Calu3 (cell line): ENCODE data around the gene ATP6V0B. TPM values are rescaled to one million over a fixed set of nuclear protein-coding genes. Genes with fewer than 3 reads are reported as not detected.
A peak's percentile ranks its signal among the peaks of the same experiment; 100 is the strongest.

ENCODE experiments used
- BruUV-seq: library from RNA; stranded (reverse); fragments of 400-500 nt; replicated peaks from 2 replicates; lab custom pipeline; 2021; lab: Mats Ljungman, UMichigan
- CTCF ChIA-PET: fragments of 300-600 bp; sonication (Branson Sonifier 250); formaldehyde crosslinking; loops from one replicate; lab custom pipeline; 2022; ENCODE audit warnings: antibody characterized with exemption; lab: Charles Lee
- DNase-seq: peaks from one replicate; pipeline ENCODE4 v3.0.0; 2022
- H3K27ac Mint-ChIP-seq: one replicate; pipeline ENCODE4 v1.8.0; 2022; ENCODE audit warnings: mixed read lengths; ENCODE audit not compliant: unreplicated experiment
- H3K27me3 Mint-ChIP-seq: one replicate; pipeline ENCODE4 v1.8.0; 2022; ENCODE audit warnings: mixed read lengths; ENCODE audit not compliant: unreplicated experiment
- H3K36me3 Mint-ChIP-seq: one replicate; pipeline ENCODE4 v1.8.0; 2022; ENCODE audit warnings: mild to moderate bottlenecking, moderate library complexity, mixed read lengths; ENCODE audit not compliant: insufficient read depth, unreplicated experiment
- H3K4me1 Mint-ChIP-seq: one replicate; pipeline ENCODE4 v1.8.0; 2022; ENCODE audit warnings: mild to moderate bottlenecking, low read depth, mixed read lengths; ENCODE audit not compliant: unreplicated experiment
- H3K4me3 Mint-ChIP-seq: one replicate; pipeline ENCODE4 v1.8.0; 2022; ENCODE audit warnings: mild to moderate bottlenecking, low read depth, moderate library complexity, mixed read lengths; ENCODE audit not compliant: unreplicated experiment
- H3K9me3 Mint-ChIP-seq: one replicate; pipeline ENCODE4 v1.8.0; 2022; ENCODE audit warnings: low read depth, mixed read lengths; ENCODE audit not compliant: unreplicated experiment
- CTCF ChIP-seq: fragments of 200-600 bp; IDR thresholded peaks from one replicate; pipeline ENCODE4 v1.8.0; 2022; ENCODE audit warnings: antibody characterized with exemption; ENCODE audit not compliant: unreplicated experiment
- intact Hi-C: fragments of 100-400 bp; cut with micrococcal nuclease; formaldehyde crosslinking; loops from one replicate; pipeline ENCODE4 v1.10.0; 2022; ENCODE audit not compliant: unreplicated experiment
- total RNA-seq: library from RNA; stranded (reverse); gene quantifications from 2 replicates; pipeline ENCODE4 v1.2.3, GENCODE V29; 2022

The ATP6V0B gene
- total RNA-seq, 1 experiment from 2014 or later = 141 TPM

- intact Hi-C loops = no loop called here
- no peak for TF ChIP-seq CTCF
- Mint-ChIP-seq H3K27me3 (no peaks in the 10 kb centered on the region), H3K9me3 (no peaks in the 10 kb centered on the region), H3K36me3 (peaks cover 66% of the 10 kb centered on the region), H3K4me1 (peaks cover 63% of the 10 kb centered on the region), H3K4me3 (peak within 1 kb of the TSS; percentile 76), H3K27ac (peak within 1 kb of the TSS; percentile 60)
- CTCF ChIA-PET = no interaction called here
- peak; percentile 60 for DNase-seq
- no TSS peak for BruUV-seq
Observed at GRCh38 chr1:43978551-43979260, 3.9 kb downstream of the ATP6V0B start, which contains the start of gene B4GALT2. Gene B4GALT2, plus strand, starts transcription at chr1:43979210. Its CDS starts 1,951 bp downstream, at chr1:43981161.

GRCh38 chr1:43979261-43979527 is 4.4 kb downstream of the ATP6V0B start:
- CTCF ChIA-PET = no interaction called here
- H3K36me3 Mint-ChIP-seq = peaks cover 61% of the 10 kb centered on the region
- H3K4me3 Mint-ChIP-seq = peak overlapping the region; percentile 76

GRCh38 chr1:43979528-43980254 is 4.9 kb downstream of the ATP6V0B start:
- no peaks in the 10 kb centered on the region for H3K27me3 Mint-ChIP-seq
- H3K4me3 Mint-ChIP-seq = peak overlapping the region; percentile 76
- peaks cover 56% of the 10 kb centered on the region for H3K36me3 Mint-ChIP-seq
- no peaks in the 10 kb centered on the region for H3K9me3 Mint-ChIP-seq
- no peak for TF ChIP-seq CTCF
- BruUV-seq = TSS peak; percentile 4
- DNase-seq = peak; percentile 52
- H3K4me1 Mint-ChIP-seq = peaks cover 54% of the 10 kb centered on the region
- H3K27ac Mint-ChIP-seq = peak overlapping the region; percentile 60
- intact Hi-C loops = no loop called here
- CTCF ChIA-PET = interaction anchor here (0.8 kb wide), 1 partner anchor 46 kb away, joined by 3 read pairs; no protein-coding TSS in a partner anchor

More at GRCh38 chr1:43979261-43979527, 4.4 kb downstream of the ATP6V0B start:
- no peak for DNase-seq
- Mint-ChIP-seq H3K27ac (no peak overlapping the region), H3K27me3 (no peaks in the 10 kb centered on the region), H3K9me3 (no peaks in the 10 kb centered on the region), H3K4me1 (peaks cover 59% of the 10 kb centered on the region)
- BruUV-seq = no TSS peak
- no peak for TF ChIP-seq CTCF
- intact Hi-C loops = no loop called here

- Mint-ChIP-seq H3K27ac (peak overlapping the region; percentile 60), H3K4me1 (peaks cover 55% of the 10 kb centered on the region), H3K36me3 (peaks cover 48% of the 10 kb centered on the region), H3K27me3 (no peaks in the 10 kb centered on the region), H3K9me3 (no peaks in the 10 kb centered on the region), H3K4me3 (peak overlapping the region; percentile 76)
- no TSS peak for BruUV-seq
- CTCF ChIA-PET = interaction anchor here (0.8 kb wide), 1 partner anchor 45 kb away, joined by 3 read pairs; no protein-coding TSS in a partner anchor
- intact Hi-C loops = no loop called here
- no peak for TF ChIP-seq CTCF
- DNase-seq = no peak
Observed at GRCh38 chr1:43980255-43981134, 5.7 kb downstream of the ATP6V0B start.
